Transverse colon (tissue), 3 donors: ENCODE results near the gene FRAS1.

Experiments used
- EP300 ChIP-seq: sonication (generic); formaldehyde crosslinking; IDR thresholded peaks from one replicate; pipeline ENCODE4 v1.6.1; 2017; ENCODE audit warnings: antibody characterized with exemption, low read depth
- POLR2A ChIP-seq: fragments of 450-650 bp; IDR thresholded peaks from one replicate; pipeline ENCODE4 v1.6.1; 2016; ENCODE audit warnings: antibody characterized with exemption, mild to moderate bottlenecking, moderate library complexity
- TF ChIP-seq, protein P1 (sequence below), 5 experiments: fragments of 200-600 bp in 3 of 5; fragments of 450-650 bp in 2 of 5; sonication (generic) in 3 of 5; IDR thresholded peaks; 1 replicate in 2 of 5; 2 replicates in 3 of 5; pipeline ENCODE4 v1.5.1; 2016 to 2017; ENCODE audit warnings: antibody characterized with exemption in 5 of 5, inconsistent platforms in 3 of 5, mild to moderate bottlenecking in 2 of 5, moderate library complexity in 1 of 5

DNA sequence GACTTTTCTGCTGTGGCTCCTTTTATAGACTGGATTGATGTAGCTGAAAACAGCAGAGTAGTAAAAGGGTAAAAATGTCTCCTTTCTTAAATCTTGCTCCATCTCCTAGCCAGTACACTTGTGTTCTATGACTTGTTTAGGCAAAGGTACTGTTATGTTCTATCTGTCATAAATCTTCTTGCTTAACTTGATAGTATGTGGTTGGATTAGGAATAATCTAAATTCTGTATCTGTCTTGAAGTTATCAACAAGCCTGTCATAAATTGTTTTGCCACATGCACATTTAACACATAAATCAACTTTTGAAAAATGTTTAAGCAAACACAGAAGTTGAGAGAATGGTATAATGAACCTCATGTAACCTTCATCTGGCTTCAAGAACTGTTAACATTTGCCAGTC, 157.0 kb downstream of the FRAS1 start:
- TF ChIP-seq POLR2A: no peak
- TF ChIP-seq, protein P1, sequence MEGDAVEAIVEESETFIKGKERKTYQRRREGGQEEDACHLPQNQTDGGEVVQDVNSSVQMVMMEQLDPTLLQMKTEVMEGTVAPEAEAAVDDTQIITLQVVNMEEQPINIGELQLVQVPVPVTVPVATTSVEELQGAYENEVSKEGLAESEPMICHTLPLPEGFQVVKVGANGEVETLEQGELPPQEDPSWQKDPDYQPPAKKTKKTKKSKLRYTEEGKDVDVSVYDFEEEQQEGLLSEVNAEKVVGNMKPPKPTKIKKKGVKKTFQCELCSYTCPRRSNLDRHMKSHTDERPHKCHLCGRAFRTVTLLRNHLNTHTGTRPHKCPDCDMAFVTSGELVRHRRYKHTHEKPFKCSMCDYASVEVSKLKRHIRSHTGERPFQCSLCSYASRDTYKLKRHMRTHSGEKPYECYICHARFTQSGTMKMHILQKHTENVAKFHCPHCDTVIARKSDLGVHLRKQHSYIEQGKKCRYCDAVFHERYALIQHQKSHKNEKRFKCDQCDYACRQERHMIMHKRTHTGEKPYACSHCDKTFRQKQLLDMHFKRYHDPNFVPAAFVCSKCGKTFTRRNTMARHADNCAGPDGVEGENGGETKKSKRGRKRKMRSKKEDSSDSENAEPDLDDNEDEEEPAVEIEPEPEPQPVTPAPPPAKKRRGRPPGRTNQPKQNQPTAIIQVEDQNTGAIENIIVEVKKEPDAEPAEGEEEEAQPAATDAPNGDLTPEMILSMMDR (IDR thresholded peaks at IDR 0.05): no peak
- no peak for TF ChIP-seq EP300
